GM20000 (cell line): ENCODE data around the gene FAM167B.

Experiments
- DNase-seq: peaks from one replicate; pipeline ENCODE4 v3.0.0; 2012; ENCODE audit warnings: low spot score
- CTCF ChIP-seq: IDR thresholded peaks from 2 replicates; pipeline ENCODE4 v1.5.1; 2012; ENCODE audit warnings: mild to moderate bottlenecking, control low read depth; ENCODE audit errors: extremely low read depth, missing control alignments

FAM167B gene

GRCh38 chr1:32228771-32229170, 18.3 kb upstream of the FAM167B start:
- no peak for TF ChIP-seq CTCF
- no peak for DNase-seq

- no peak for TF ChIP-seq CTCF
- DNase-seq, result no peak
Observed at GRCh38 chr1:32231843-32232432, 15.1 kb upstream of the FAM167B start.

- TF ChIP-seq CTCF, result no peak
- no peak for DNase-seq
Observed at GRCh38 chr1:32232558-32233304, 14.3 kb upstream of the FAM167B start.

- no peak for DNase-seq
- TF ChIP-seq CTCF, result no peak
Observed at GRCh38 chr1:32234792-32235191, 12.2 kb upstream of the FAM167B start.

- DNase-seq, result no peak
- no peak for TF ChIP-seq CTCF
Observed at GRCh38 chr1:32239337-32239736, 7.7 kb upstream of the FAM167B start.

- no peak for TF ChIP-seq CTCF
- DNase-seq, result no peak
Observed at GRCh38 chr1:32239790-32240139, 7.3 kb upstream of the FAM167B start.

- peak; percentile 45 for DNase-seq
- no peak for TF ChIP-seq CTCF
Observed at GRCh38 chr1:32240140-32240951, 6.7 kb upstream of the FAM167B start.
